SK-N-SH (cell line): Measurements from ENCODE around the gene CCR8. TPM values are rescaled to one million over a fixed set of nuclear protein-coding genes. Genes with fewer than 3 reads are reported as not detected.

Experiments used
- CTCF ChIA-PET: fragments of 300-600, 350-600 bp; formaldehyde crosslinking; extraction: SDS; loops from one replicate; lab custom pipeline; 2021; lab: Yijun Ruan, JAX
- POLR2A ChIA-PET: fragments of 350-600 bp; sonication (Branson Sonifier 250); formaldehyde crosslinking; extraction: SDS; loops from one replicate; lab custom pipeline; 2020; ENCODE audit warnings: antibody characterized with exemption, inconsistent platforms; lab: Yijun Ruan, JAX
- DNase-seq: peaks from one replicate; pipeline ENCODE4 v3.0.0; 2012
- H2AFZ ChIP-seq: fragments of 200-600 bp; sonication (generic); 2 replicates; pipeline ENCODE4 v1.8.1; 2016; ENCODE audit warnings: antibody characterized with exemption, mild to moderate bottlenecking, low read depth
- H3F3A ChIP-seq: fragments of 200-600 bp; sonication (generic); replicated peaks from 2 replicates; pipeline ENCODE3; 2016; ENCODE audit warnings: antibody characterized with exemption, mild to moderate bottlenecking; ENCODE audit not compliant: insufficient read depth
- H3K27ac ChIP-seq, 2 experiments: fragments of 200-500 bp in 1 of 2; fragments of 200-600 bp in 1 of 2; sonication (Bioruptor generic) in 1 of 2; sonication (generic), shearing (Covaris generic) in 1 of 2; 2 replicates each; pipeline versions ENCODE4 v1.5.1 to v1.6.1; 2014 to 2016; ENCODE audit warnings: low read depth in 2 of 2, inconsistent platforms in 1 of 2, low read length in 1 of 2, mild to moderate bottlenecking in 1 of 2, mixed read lengths in 1 of 2
- H3K27me3 ChIP-seq: fragments of 200-600 bp; sonication (generic), shearing (Covaris generic); 2 replicates; pipeline ENCODE4 v1.6.1; 2016; ENCODE audit warnings: mixed run types; ENCODE audit not compliant: insufficient read depth
- H3K36me3 ChIP-seq, 2 experiments: fragments of 200-500 bp in 1 of 2; fragments of 200-600 bp in 1 of 2; sonication (Bioruptor generic) in 1 of 2; sonication (generic) in 1 of 2; replicated peaks in 1 of 2; 2 replicates each; pipeline versions ENCODE3 to v1.5.1; 2014 to 2016; ENCODE audit warnings: low read length in 1 of 2, mild to moderate bottlenecking in 1 of 2; ENCODE audit not compliant: insufficient read depth in 2 of 2, control insufficient read depth in 1 of 2
- H3K4me1 ChIP-seq, 2 experiments: fragments of 200-500 bp in 1 of 2; fragments of 200-600 bp in 1 of 2; sonication (Bioruptor generic) in 1 of 2; sonication (generic), shearing (Covaris generic) in 1 of 2; 2 replicates each; pipeline versions ENCODE4 v1.5.1 to v1.6.1; 2014 to 2016; ENCODE audit warnings: low read depth in 1 of 2, low read length in 1 of 2, mixed run types in 1 of 2; ENCODE audit not compliant: insufficient read depth in 2 of 2, control insufficient read depth in 1 of 2
- H3K4me2 ChIP-seq: fragments of 200-600 bp; sonication (generic), shearing (Covaris generic); 2 replicates; pipeline ENCODE4 v1.6.1; 2017; ENCODE audit warnings: mixed run types
- H3K4me3 ChIP-seq, 2 experiments: fragments of 200-500 bp in 1 of 2; fragments of 200-600 bp in 1 of 2; sonication (Bioruptor generic) in 1 of 2; sonication (generic), shearing (Covaris generic) in 1 of 2; 2 replicates each; pipeline versions ENCODE4 v1.5.1 to v1.8.1; 2014 to 2016; ENCODE audit warnings: low read depth in 2 of 2, inconsistent platforms in 1 of 2, low read length in 1 of 2, mild to moderate bottlenecking in 1 of 2, mixed read lengths in 1 of 2, moderate library complexity in 1 of 2
- H3K79me2 ChIP-seq: fragments of 200-600 bp; sonication (generic); 2 replicates; pipeline ENCODE4 v1.8.1; 2017; ENCODE audit warnings: mild to moderate bottlenecking; ENCODE audit not compliant: insufficient read depth
- H3K9ac ChIP-seq: fragments of 200-600 bp; sonication (generic); 2 replicates; pipeline ENCODE4 v1.6.1; 2017; ENCODE audit warnings: mixed run types
- H3K9me2 ChIP-seq: fragments of 200-600 bp; sonication (generic); 2 replicates; pipeline ENCODE4 v1.6.1; 2017; ENCODE audit warnings: mixed run types
- H3K9me3 ChIP-seq: fragments of 200-600 bp; sonication (generic); 2 replicates; pipeline ENCODE4 v1.6.1; 2017; ENCODE audit warnings: mixed run types, mild to moderate bottlenecking, moderate library complexity
- H4K20me1 ChIP-seq: fragments of 200-600 bp; sonication (generic); 2 replicates; pipeline ENCODE4 v1.6.1; 2017; ENCODE audit warnings: mild to moderate bottlenecking, mixed run types; ENCODE audit not compliant: insufficient read depth
- CHD2 ChIP-seq: fragments of 150-350 bp; IDR thresholded peaks from 2 replicates; pipeline ENCODE4 v1.6.1; 2018; ENCODE audit warnings: low read length; ENCODE audit not compliant: partially characterized antibody
- ELF1 ChIP-seq: IDR thresholded peaks from 2 replicates; pipeline ENCODE4 v1.4.0; 2012
- FOXM1 ChIP-seq: IDR thresholded peaks from 2 replicates; pipeline ENCODE4 v1.4.0; 2012; ENCODE audit warnings: low read depth, mild to moderate bottlenecking
- GABPA ChIP-seq: IDR thresholded peaks from 2 replicates; pipeline ENCODE4 v1.4.0; 2012; ENCODE audit warnings: low read depth, mild to moderate bottlenecking
- GATA2 ChIP-seq: sonication (generic); formaldehyde crosslinking; IDR thresholded peaks from 2 replicates; pipeline ENCODE4 v1.5.0; 2020; ENCODE audit warnings: mild to moderate bottlenecking, missing genetic modification reagents
- MXI1 ChIP-seq: IDR thresholded peaks from 2 replicates; pipeline ENCODE4 v1.6.1; 2012; ENCODE audit warnings: mild to moderate bottlenecking, low read depth, low read length, improper control_type of control experiment
- NFIC ChIP-seq: IDR thresholded peaks from 2 replicates; pipeline ENCODE4 v1.4.0; 2012; ENCODE audit warnings: borderline replicate concordance
- NRF1 ChIP-seq: IDR thresholded peaks from 2 replicates; pipeline ENCODE4 v1.6.1; 2012; ENCODE audit warnings: low read depth, mild to moderate bottlenecking, low read length
- POLR2AphosphoS5 ChIP-seq: IDR thresholded peaks from 2 replicates; pipeline ENCODE4 v1.6.1; 2012; ENCODE audit warnings: low read depth, low read length
- RAD21 ChIP-seq: IDR thresholded peaks from 2 replicates; pipeline ENCODE4 v1.6.1; 2012; ENCODE audit warnings: mild to moderate bottlenecking, low read length
- RCOR1 ChIP-seq: fragments of 150-350 bp; IDR thresholded peaks from 2 replicates; pipeline ENCODE4 v1.6.1; 2017; ENCODE audit warnings: antibody characterized with exemption, low read length
- RFX5 ChIP-seq: IDR thresholded peaks from 2 replicates; pipeline ENCODE4 v1.6.1; 2012; ENCODE audit warnings: mild to moderate bottlenecking, improper control_type of control experiment, low read length
- RXRA ChIP-seq: IDR thresholded peaks from 2 replicates; pipeline ENCODE4 v1.4.0; 2012; ENCODE audit warnings: low read depth, mild to moderate bottlenecking, borderline replicate concordance
- SIN3A ChIP-seq: IDR thresholded peaks from 2 replicates; pipeline ENCODE4 v1.6.1; 2012; ENCODE audit warnings: low read depth, mild to moderate bottlenecking, low read length, moderate library complexity, borderline replicate concordance
- SMC3 ChIP-seq: IDR thresholded peaks from 2 replicates; pipeline ENCODE4 v1.6.1; 2012; ENCODE audit warnings: low read depth, low read length, improper control_type of control experiment
- TCF12 ChIP-seq: IDR thresholded peaks from 2 replicates; pipeline ENCODE4 v1.4.0; 2012
- YY1 ChIP-seq: IDR thresholded peaks from 2 replicates; pipeline ENCODE4 v1.4.0; 2012; ENCODE audit warnings: low read depth, mild to moderate bottlenecking
- polyA plus RNA-seq, 3 experiments: library from polyadenylated mRNA; depleted of rRNA; stranded (reverse); fragments of >200 nt; gene quantifications; 2 replicates each; pipeline ENCODE4 v1.2.3, GENCODE V29; 2012
- TF ChIP-seq, protein P1 (sequence below): fragments of 200-600 bp; sonication (generic); IDR thresholded peaks from 2 replicates; pipeline ENCODE4 v1.6.1; 2017; ENCODE audit warnings: antibody characterized with exemption, mild to moderate bottlenecking, moderate library complexity
- TF ChIP-seq, protein P2 (sequence below): IDR thresholded peaks from 2 replicates; pipeline ENCODE4 v1.6.1; 2012; ENCODE audit warnings: mild to moderate bottlenecking, low read depth, low read length, moderate library complexity
- TF ChIP-seq, protein P3 (sequence below): fragments of 150-350 bp; IDR thresholded peaks from 2 replicates; pipeline ENCODE4 v1.6.1; 2016; ENCODE audit warnings: mild to moderate bottlenecking, low read depth, low read length

Gene CCR8
- polyA plus RNA-seq, 1 of the 3 experiments (the other 2 are of a cell fraction), result not detected

DNA sequence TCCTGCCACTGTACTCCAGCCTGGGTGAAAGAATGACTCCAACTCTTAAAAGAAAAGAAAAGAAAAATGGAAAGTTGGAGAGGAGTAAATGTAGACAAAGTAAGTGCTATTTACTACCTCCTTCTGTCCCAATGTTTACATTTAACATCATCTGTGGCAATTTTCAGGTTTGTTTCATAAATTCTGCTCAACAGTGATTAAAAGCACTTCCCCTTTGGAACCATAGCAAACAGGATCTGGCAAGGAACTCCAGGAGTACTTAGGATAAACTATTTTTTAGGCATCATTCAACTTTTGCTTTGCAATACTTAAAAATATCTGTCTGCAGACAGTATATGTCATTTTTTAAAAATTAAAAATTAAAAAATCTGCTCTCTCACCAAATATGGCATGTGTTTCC lies 44.2 kb upstream of the CCR8 start:
- Histone ChIP-seq H3K9me3 (no peaks in the 10 kb centered on the region), H3K9me2 (no peaks in the 10 kb centered on the region), H2AFZ (no peak overlapping the region), H3F3A (no peaks in the 10 kb centered on the region), H4K20me1 (no peaks in the 10 kb centered on the region)
- CTCF ChIA-PET, result interaction anchor here (2.4 to 12.9 kb wide), 2 partner anchors 94 to 158 kb away, joined by 13 to 510 read pairs; partner anchors contain the start of gene XIRP1
- no peak for TF ChIP-seq SMC3
- TF ChIP-seq ELF1, result no peak
- TF ChIP-seq RCOR1, result no peak
- TF ChIP-seq, protein P1, sequence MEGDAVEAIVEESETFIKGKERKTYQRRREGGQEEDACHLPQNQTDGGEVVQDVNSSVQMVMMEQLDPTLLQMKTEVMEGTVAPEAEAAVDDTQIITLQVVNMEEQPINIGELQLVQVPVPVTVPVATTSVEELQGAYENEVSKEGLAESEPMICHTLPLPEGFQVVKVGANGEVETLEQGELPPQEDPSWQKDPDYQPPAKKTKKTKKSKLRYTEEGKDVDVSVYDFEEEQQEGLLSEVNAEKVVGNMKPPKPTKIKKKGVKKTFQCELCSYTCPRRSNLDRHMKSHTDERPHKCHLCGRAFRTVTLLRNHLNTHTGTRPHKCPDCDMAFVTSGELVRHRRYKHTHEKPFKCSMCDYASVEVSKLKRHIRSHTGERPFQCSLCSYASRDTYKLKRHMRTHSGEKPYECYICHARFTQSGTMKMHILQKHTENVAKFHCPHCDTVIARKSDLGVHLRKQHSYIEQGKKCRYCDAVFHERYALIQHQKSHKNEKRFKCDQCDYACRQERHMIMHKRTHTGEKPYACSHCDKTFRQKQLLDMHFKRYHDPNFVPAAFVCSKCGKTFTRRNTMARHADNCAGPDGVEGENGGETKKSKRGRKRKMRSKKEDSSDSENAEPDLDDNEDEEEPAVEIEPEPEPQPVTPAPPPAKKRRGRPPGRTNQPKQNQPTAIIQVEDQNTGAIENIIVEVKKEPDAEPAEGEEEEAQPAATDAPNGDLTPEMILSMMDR, result no peak
- no peak for TF ChIP-seq NFIC
- no peak for TF ChIP-seq GATA2
- no peak for TF ChIP-seq TCF12
- no peak for TF ChIP-seq NRF1
- TF ChIP-seq, protein P2, sequence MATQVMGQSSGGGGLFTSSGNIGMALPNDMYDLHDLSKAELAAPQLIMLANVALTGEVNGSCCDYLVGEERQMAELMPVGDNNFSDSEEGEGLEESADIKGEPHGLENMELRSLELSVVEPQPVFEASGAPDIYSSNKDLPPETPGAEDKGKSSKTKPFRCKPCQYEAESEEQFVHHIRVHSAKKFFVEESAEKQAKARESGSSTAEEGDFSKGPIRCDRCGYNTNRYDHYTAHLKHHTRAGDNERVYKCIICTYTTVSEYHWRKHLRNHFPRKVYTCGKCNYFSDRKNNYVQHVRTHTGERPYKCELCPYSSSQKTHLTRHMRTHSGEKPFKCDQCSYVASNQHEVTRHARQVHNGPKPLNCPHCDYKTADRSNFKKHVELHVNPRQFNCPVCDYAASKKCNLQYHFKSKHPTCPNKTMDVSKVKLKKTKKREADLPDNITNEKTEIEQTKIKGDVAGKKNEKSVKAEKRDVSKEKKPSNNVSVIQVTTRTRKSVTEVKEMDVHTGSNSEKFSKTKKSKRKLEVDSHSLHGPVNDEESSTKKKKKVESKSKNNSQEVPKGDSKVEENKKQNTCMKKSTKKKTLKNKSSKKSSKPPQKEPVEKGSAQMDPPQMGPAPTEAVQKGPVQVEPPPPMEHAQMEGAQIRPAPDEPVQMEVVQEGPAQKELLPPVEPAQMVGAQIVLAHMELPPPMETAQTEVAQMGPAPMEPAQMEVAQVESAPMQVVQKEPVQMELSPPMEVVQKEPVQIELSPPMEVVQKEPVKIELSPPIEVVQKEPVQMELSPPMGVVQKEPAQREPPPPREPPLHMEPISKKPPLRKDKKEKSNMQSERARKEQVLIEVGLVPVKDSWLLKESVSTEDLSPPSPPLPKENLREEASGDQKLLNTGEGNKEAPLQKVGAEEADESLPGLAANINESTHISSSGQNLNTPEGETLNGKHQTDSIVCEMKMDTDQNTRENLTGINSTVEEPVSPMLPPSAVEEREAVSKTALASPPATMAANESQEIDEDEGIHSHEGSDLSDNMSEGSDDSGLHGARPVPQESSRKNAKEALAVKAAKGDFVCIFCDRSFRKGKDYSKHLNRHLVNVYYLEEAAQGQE, result no peak
- TF ChIP-seq CHD2, result no peak
- no peak for TF ChIP-seq POLR2AphosphoS5
- TF ChIP-seq YY1, result no peak
- TF ChIP-seq, protein P3, sequence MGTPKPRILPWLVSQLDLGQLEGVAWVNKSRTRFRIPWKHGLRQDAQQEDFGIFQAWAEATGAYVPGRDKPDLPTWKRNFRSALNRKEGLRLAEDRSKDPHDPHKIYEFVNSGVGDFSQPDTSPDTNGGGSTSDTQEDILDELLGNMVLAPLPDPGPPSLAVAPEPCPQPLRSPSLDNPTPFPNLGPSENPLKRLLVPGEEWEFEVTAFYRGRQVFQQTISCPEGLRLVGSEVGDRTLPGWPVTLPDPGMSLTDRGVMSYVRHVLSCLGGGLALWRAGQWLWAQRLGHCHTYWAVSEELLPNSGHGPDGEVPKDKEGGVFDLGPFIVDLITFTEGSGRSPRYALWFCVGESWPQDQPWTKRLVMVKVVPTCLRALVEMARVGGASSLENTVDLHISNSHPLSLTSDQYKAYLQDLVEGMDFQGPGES, result no peak
- no peak for TF ChIP-seq RXRA
- no peak for TF ChIP-seq FOXM1
- TF ChIP-seq MXI1, result no peak
- no peak for TF ChIP-seq GABPA
- TF ChIP-seq RFX5, result no peak
- no peak for TF ChIP-seq SIN3A
- no peak for TF ChIP-seq RAD21
- TF ChIP-seq, all 33 proteins: peak for 0
- no peaks in the 10 kb centered on the region for H3K27me3 ChIP-seq
- H3K4me1 ChIP-seq, result no peaks in the 10 kb centered on the region
- no peaks in the 10 kb centered on the region for H3K79me2 ChIP-seq
- no peak overlapping the region for H3K27ac ChIP-seq
- H3K36me3 ChIP-seq, result no peaks in the 10 kb centered on the region
- DNase-seq, result no peak
- H3K4me2 ChIP-seq, result no peak overlapping the region
- no peak overlapping the region for H3K9ac ChIP-seq
- POLR2A ChIA-PET, result no interaction called here
- no peak overlapping the region for H3K4me3 ChIP-seq
